T-helper 2 cell (primary cell): ENCODE results near the gene GYS2.

Experiments
- DNase-seq, 5 experiments: peaks; one replicate each; pipeline versions ENCODE4 v3.0.0 to v3.0.0-alpha.2; 2012 to 2022

Gene GYS2

DNA sequence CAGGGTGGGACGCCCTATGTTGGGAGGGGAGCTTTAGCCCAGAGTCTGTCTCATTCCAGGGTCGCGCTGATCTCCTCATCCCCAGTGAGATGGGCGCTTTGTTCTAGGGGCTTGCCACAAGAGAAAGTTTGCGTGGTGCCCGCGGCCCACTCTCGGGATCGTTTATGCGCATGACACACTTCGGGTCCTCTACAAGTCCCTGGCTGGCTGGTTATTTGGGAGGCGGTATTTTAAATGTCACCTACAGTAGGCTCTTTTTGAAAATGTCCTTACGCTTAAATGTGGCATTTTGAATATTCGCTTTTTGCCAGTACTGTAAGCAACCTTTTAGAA is 102.5 kb downstream of the GYS2 start:
- peak in 4 of 5 experiments; percentile 10 to 60 (median 22) for DNase-seq

DNA sequence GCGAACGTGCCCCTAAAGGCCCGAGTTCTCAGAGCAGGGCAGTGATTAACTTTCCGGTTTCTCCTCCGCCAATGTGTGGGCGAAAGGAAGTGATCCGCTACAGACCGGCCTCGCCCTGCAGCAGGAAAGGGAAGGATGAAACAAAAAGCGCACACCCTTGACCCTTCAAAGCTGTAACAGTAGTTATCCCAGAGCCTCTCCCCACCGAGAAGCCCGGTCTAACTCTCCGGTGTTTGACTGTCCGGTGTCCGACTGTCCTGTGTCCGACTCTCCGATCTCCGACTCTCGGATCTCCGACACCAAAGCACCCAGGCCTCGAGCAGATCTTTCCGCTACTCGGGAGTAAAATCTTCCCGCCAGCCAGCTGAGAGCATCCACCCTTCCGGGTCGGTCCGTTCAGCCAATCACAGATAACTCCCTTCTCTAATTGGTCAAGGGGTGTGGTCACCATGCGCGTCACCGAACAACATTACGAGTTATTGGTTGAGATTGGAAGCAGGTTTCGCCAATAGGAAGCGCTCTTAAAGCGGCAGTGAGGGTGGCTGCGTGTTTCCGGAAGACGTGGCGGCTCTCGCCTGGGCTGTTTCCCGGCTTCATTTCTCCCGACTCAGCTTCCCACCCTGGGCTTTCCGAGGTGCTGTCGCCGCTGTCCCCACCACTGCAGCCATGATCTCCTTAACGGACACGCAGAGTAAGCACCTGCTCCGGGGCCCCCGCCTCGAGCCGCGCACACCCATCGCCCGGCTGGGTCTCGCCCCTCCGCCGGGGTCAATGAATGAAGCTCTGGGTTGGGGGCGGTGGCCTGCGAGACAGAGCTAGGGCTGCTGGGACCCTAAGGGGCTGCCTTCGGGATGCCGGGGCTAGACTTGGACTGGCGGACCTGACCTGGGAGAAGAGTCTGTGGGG is 103.1 kb downstream of the GYS2 start, which contains the start of the genes GOLT1B and RECQL:
TSS of gene GOLT1B (plus strand) at position 532 of the 906 bp plus-strand sequence. CDS start at position 667, 135 bp downstream.
TSS of gene RECQL (minus strand) at position 378 of the 906 bp plus-strand sequence. CDS start 2,065 bp downstream, outside the sequence.
- peak; percentile 59 to 98 (median 84) for DNase-seq

DNA sequence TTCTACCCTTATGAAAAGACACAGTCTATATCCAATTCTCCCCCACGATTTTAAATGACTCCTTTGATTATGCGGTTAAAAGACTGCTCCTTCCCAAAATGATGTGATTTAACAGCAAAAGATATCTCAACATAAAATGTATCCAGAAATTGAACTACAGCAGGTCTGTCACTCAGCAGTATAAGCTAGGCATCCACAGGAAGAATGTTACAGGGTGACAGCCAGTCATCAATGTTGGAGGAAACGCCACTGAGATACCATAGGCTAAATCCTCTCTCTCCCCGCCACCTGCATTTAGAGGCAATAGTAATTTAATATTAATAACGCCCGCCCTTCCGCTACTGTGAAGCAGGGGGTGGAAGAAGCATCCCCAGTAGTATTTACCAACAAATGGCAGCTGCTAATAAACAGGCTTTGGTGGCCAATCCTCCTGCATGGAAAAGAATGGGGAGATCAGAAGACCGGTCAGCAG is 103.8 kb downstream of the GYS2 start:
- DNase-seq = no peak

GRCh38 chr12:21499765-21500164 is 104.9 kb downstream of the GYS2 start:
- DNase-seq = no peak
